BJ (cell line): ENCODE results near the gene PHKG2. TPM values are rescaled to one million over a fixed set of nuclear protein-coding genes. Genes with fewer than 3 reads are reported as not detected.

Experiments
- CTCF ChIA-PET: fragments of 350-600 bp; formaldehyde crosslinking; extraction: SDS; loops from one replicate; lab custom pipeline; 2021; ENCODE audit warnings: antibody characterized with exemption, inconsistent platforms; lab: Yijun Ruan, JAX
- POLR2A ChIA-PET: fragments of 300-600 bp; sonication (Branson Sonifier 250); formaldehyde crosslinking; extraction: SDS; loops from one replicate; lab custom pipeline; 2021; ENCODE audit warnings: antibody characterized with exemption; lab: Charles Lee
- DNase-seq: peaks from one replicate; pipeline ENCODE4 v3.0.0-alpha.2; 2011; ENCODE audit warnings: low read depth
- H3K27me3 ChIP-seq: 2 replicates; pipeline ENCODE4 v1.6.0; 2011; ENCODE audit warnings: low read length; ENCODE audit not compliant: control insufficient read depth, insufficient read depth
- H3K36me3 ChIP-seq: 2 replicates; pipeline ENCODE4 v1.5.1; 2011; ENCODE audit warnings: low read length; ENCODE audit not compliant: control insufficient read depth, insufficient read depth
- H3K4me3 ChIP-seq: 2 replicates; pipeline ENCODE4 v1.5.1; 2011; ENCODE audit warnings: low read depth, mild to moderate bottlenecking, control low read depth, low read length
- CTCF ChIP-seq: IDR thresholded peaks from 2 replicates; pipeline ENCODE4 v1.5.1; 2011; ENCODE audit warnings: low read depth, mild to moderate bottlenecking, control low read depth, inconsistent platforms, low read length, moderate library complexity; ENCODE audit not compliant: insufficient read depth
- polyA plus RNA-seq: library from polyadenylated mRNA; depleted of rRNA; stranded (reverse); fragments of >200 nt; gene quantifications from 2 replicates; pipeline ENCODE4 v1.2.3, GENCODE V29; 2011; rRNA removed
- small RNA-seq: library from RNA; depleted of rRNA; stranded (forward); fragments of <200 nt; gene quantifications from one replicate; pipeline ENCODE3, GENCODE V24; 2012; ENCODE audit warnings: low replicate concordance, low read depth; ENCODE audit not compliant: insufficient read length

The PHKG2 gene
- polyA plus RNA-seq, 1 experiment: 32.4 TPM

- ChIA-PET POLR2A (interaction anchor here (1.0 to 1.1 kb wide), 2 partner anchors 18 to 19 kb away, joined by 7 to 8 read pairs; no protein-coding TSS in a partner anchor), CTCF (interaction anchor here (1.2 to 4.1 kb wide), 3 partner anchors 10 to 26 kb away, joined by 4 to 21 read pairs (median 4); no protein-coding TSS in a partner anchor)
- peaks cover 12% of the 10 kb centered on the region for H3K36me3 ChIP-seq
- H3K4me3 ChIP-seq: peak overlapping the region; percentile 63
- no peak for DNase-seq
- no peak for TF ChIP-seq CTCF
- no peaks in the 10 kb centered on the region for H3K27me3 ChIP-seq
Measured at GRCh38 chr16:30787613-30788378, 39.6 kb downstream of the PHKG2 start.

GRCh38 chr16:30793508-30794069 lies 45.4 kb downstream of the PHKG2 start:
- H3K27me3 ChIP-seq: peaks cover 1% of the 10 kb centered on the region; the same call in 1 of the 2 replicates
- no peak for TF ChIP-seq CTCF
- no peak for DNase-seq
- CTCF ChIA-PET: interaction anchor here (1.0 to 1.3 kb wide), 5 partner anchors 9 to 109 kb away, joined by 3 to 4 read pairs (median 3); no protein-coding TSS in a partner anchor
- no peak overlapping the region for H3K4me3 ChIP-seq
- POLR2A ChIA-PET: interaction anchor here (0.6 kb wide), 1 partner anchor 9 kb away, joined by 3 read pairs; no protein-coding TSS in a partner anchor
- no peaks in the 10 kb centered on the region for H3K36me3 ChIP-seq

- CTCF ChIA-PET: interaction anchor here (1.0 kb wide), 1 partner anchor 8 kb away, joined by 3 read pairs; no protein-coding TSS in a partner anchor
- no peaks in the 10 kb centered on the region for H3K36me3 ChIP-seq
- H3K27me3 ChIP-seq: peaks cover 1% of the 10 kb centered on the region; the same call in 1 of the 2 replicates
- DNase-seq: no peak
- POLR2A ChIA-PET: no interaction called here
- no peak for TF ChIP-seq CTCF
- H3K4me3 ChIP-seq: no peak overlapping the region
Measured at GRCh38 chr16:30794634-30795033, 46.4 kb downstream of the PHKG2 start.

- CTCF ChIA-PET: interaction anchor here (0.6 to 1.6 kb wide), 3 partner anchors 10 to 17 kb away, joined by 4 read pairs; partner anchors contain the start of gene ZNF629
- TF ChIP-seq CTCF: no peak
- DNase-seq: no peak
- H3K4me3 ChIP-seq: no peak overlapping the region
- H3K36me3 ChIP-seq: no peaks in the 10 kb centered on the region
- POLR2A ChIA-PET: interaction anchor here (0.6 kb wide), 1 partner anchor 50 kb away, joined by 3 read pairs; no protein-coding TSS in a partner anchor
- peaks cover 1% of the 10 kb centered on the region; the same call in 1 of the 2 replicates for H3K27me3 ChIP-seq
Measured at GRCh38 chr16:30797670-30798309, 49.6 kb downstream of the PHKG2 start.

Small RNA genes within 50 kb of the gene (small RNA-seq; reads per million reads assigned to genes)
- gene RNU6-1043P (not detected), gene SNORA30 (3.8 reads per million, percentile 50 among the genes with 10 or more reads in this experiment)

Other genes with a start within 250 kb of the PHKG2 start
- gene ZNF768, start 221.9 kb upstream of the PHKG2 start, polyA plus RNA-seq: 14.0 and 17.2 TPM in 2 replicates
- gene ZNF747, start 213.6 kb upstream of the PHKG2 start, polyA plus RNA-seq: 5.5 and 6.4 TPM in 2 replicates
- 2.3 and 2.6 TPM in 2 replicates for gene ZNF764, start 190.1 kb upstream of the PHKG2 start, polyA plus RNA-seq
- gene ZNF688, start 176.7 kb upstream of the PHKG2 start, polyA plus RNA-seq: 6.3 and 8.8 TPM in 2 replicates
- 6.6 TPM in 2 replicates for gene ZNF785, start 162.7 kb upstream of the PHKG2 start, polyA plus RNA-seq
- 3.6 and 4.1 TPM in 2 replicates for gene ZNF689, start 138.0 kb upstream of the PHKG2 start, polyA plus RNA-seq
- gene PRR14, start 97.5 kb upstream of the PHKG2 start, polyA plus RNA-seq: 5.2 TPM in 2 replicates
- gene FBRS, start 90.0 kb upstream of the PHKG2 start, polyA plus RNA-seq: 7.8 and 9.4 TPM in 2 replicates
- gene SRCAP, start 49.3 kb upstream of the PHKG2 start, polyA plus RNA-seq: 3.2 and 4.4 TPM in 2 replicates
- 4.7 and 5.0 TPM in 2 replicates for gene CFAP119, start 13.6 kb downstream of the PHKG2 start, polyA plus RNA-seq
- gene RNF40, start 13.9 kb downstream of the PHKG2 start, polyA plus RNA-seq: 64.7 and 82.4 TPM in 2 replicates
- gene ZNF629, start 38.8 kb downstream of the PHKG2 start, polyA plus RNA-seq: 4.6 and 6.0 TPM in 2 replicates
- 27.4 and 27.8 TPM in 2 replicates for gene BCL7C, start 145.7 kb downstream of the PHKG2 start, polyA plus RNA-seq
- 14.9 and 22.2 TPM in 2 replicates for gene CTF1, start 148.2 kb downstream of the PHKG2 start, polyA plus RNA-seq
- 5.9 and 7.6 TPM in 2 replicates for gene FBXL19, start 175.1 kb downstream of the PHKG2 start, polyA plus RNA-seq
- 25.6 and 37.1 TPM in 2 replicates for gene ORAI3, start 200.6 kb downstream of the PHKG2 start, polyA plus RNA-seq
- gene SETD1A, start 209.3 kb downstream of the PHKG2 start, polyA plus RNA-seq: 0.96 and 1.4 TPM in 2 replicates
- 15.4 and 25.0 TPM in 2 replicates for gene HSD3B7, start 236.8 kb downstream of the PHKG2 start, polyA plus RNA-seq